Measurements from ENCODE around the gene GPR135. TPM values are rescaled to one million over a fixed set of nuclear protein-coding genes. Genes with fewer than 3 reads are reported as not detected.

The GPR135 gene
- total and polyA plus RNA-seq, 10 of the 15 experiments (the other 5 are each of a cell fraction or from before 2014, with no cell fraction given), result 0.11 to 1.1 (median 0.86) TPM

DNA sequence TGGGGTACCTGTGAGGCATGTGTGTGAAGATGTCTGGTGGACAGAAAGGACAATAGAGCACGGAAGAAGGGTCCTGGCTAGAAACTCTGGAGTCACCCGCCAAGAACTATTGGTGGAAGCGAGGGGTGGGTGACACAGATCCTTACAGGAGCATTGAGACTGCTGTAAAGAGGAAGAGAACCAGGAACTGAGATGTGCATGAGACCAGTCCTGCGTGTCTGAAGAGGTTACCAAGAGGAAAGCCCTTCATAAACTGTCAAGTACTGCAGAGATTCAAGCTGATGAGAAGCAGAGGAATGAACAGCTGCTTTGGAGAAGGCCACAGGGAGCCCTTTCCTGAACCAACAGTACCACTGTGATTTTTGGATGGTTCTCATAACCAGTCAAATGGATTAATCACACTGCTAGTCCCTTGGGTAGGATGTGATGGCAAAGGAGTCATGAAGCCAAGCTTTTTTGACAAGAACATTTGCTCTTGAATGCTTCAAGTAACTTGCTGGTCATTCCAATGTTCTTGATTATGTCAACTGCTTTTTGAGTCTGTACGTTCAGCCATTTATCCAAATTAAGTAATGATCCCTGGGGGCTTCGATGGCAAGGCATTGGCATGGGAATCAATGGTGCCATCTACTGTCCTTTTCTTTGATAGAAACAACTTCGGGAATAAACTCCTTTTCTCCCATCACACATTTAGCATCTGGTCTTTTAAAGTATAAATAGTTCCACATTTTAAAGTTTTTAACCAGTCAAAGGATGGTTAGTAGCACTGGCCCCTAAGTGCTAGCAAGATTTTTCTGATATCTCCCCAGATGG lies 42.9 kb downstream of the GPR135 start (continued):
- TF ChIP-seq MEF2A (IDR thresholded peaks at IDR 0.05; ENCODE audit: insufficient read depth, low read depth, low read length), result no peak
- TF ChIP-seq EZH2 (IDR thresholded peaks at IDR 0.05; ENCODE audit: borderline replicate concordance, control insufficient read depth, low read depth, low read length), result no peak
- no peak for TF ChIP-seq WRNIP1 (IDR thresholded peaks at IDR 0.05; ENCODE audit: borderline replicate concordance, low read depth, low read length)
- TF ChIP-seq TCF3 (IDR thresholded peaks at IDR 0.05; ENCODE audit: borderline replicate concordance, insufficient read depth, low read depth, low read length), result no peak
- TF ChIP-seq SUPT20H (IDR thresholded peaks at IDR 0.05; ENCODE audit: borderline replicate concordance, control insufficient read depth, low read depth, low read length), result no peak
- TF ChIP-seq POU2F2 (IDR thresholded peaks at IDR 0.05; ENCODE audit: borderline replicate concordance, low read depth, low read length), result no peak
- TF ChIP-seq IKZF2 (IDR thresholded peaks at IDR 0.05), result no peak
- no peak for TF ChIP-seq SIN3A (IDR thresholded peaks at IDR 0.05; ENCODE audit: low read depth, low read length)
- no peak for TF ChIP-seq NFIC (IDR thresholded peaks at IDR 0.05; ENCODE audit: low read depth, low read length)
- TF ChIP-seq, protein P1, sequence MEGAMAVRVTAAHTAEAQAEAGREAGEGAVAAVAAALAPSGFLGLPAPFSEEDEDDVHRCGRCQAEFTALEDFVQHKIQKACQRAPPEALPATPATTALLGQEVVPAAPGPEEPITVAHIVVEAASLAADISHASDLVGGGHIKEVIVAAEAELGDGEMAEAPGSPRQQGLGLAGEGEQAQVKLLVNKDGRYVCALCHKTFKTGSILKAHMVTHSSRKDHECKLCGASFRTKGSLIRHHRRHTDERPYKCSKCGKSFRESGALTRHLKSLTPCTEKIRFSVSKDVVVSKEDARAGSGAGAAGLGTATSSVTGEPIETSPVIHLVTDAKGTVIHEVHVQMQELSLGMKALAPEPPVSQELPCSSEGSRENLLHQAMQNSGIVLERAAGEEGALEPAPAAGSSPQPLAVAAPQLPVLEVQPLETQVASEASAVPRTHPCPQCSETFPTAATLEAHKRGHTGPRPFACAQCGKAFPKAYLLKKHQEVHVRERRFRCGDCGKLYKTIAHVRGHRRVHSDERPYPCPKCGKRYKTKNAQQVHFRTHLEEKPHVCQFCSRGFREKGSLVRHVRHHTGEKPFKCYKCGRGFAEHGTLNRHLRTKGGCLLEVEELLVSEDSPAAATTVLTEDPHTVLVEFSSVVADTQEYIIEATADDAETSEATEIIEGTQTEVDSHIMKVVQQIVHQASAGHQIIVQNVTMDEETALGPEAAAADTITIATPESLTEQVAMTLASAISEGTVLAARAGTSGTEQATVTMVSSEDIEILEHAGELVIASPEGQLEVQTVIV (IDR thresholded peaks at IDR 0.05; ENCODE audit: borderline replicate concordance, partially characterized antibody), result no peak
- no peak for TF ChIP-seq NFYA (IDR thresholded peaks at IDR 0.05; ENCODE audit: borderline replicate concordance, low read depth, low read length)
- no peak for TF ChIP-seq DPF2 (IDR thresholded peaks at IDR 0.05)
- TF ChIP-seq, protein P2, sequence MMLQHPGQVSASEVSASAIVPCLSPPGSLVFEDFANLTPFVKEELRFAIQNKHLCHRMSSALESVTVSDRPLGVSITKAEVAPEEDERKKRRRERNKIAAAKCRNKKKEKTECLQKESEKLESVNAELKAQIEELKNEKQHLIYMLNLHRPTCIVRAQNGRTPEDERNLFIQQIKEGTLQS (IDR thresholded peaks at IDR 0.05; ENCODE audit: borderline replicate concordance, extremely low read depth, low read depth, low read length), result no peak
- TF ChIP-seq NR2C2 (IDR thresholded peaks at IDR 0.05; ENCODE audit: borderline replicate concordance, control insufficient read depth, insufficient read length, low read depth), result no peak
- no peak for TF ChIP-seq SREBF1 (IDR thresholded peaks at IDR 0.05; ENCODE audit: low read length)
- no peak for TF ChIP-seq TAF1 (IDR thresholded peaks at IDR 0.05; ENCODE audit: borderline replicate concordance, low read depth, low read length)
- TF ChIP-seq SMC3 (IDR thresholded peaks at IDR 0.05; ENCODE audit: borderline replicate concordance, low read length), result peak; percentile 45; the same call in 1 of the 2 replicates
- no peak for TF ChIP-seq JUNB (IDR thresholded peaks at IDR 0.05)
- TF ChIP-seq BRCA1 (IDR thresholded peaks at IDR 0.05; ENCODE audit: low read depth, low read length), result no peak
- TF ChIP-seq, protein P3, sequence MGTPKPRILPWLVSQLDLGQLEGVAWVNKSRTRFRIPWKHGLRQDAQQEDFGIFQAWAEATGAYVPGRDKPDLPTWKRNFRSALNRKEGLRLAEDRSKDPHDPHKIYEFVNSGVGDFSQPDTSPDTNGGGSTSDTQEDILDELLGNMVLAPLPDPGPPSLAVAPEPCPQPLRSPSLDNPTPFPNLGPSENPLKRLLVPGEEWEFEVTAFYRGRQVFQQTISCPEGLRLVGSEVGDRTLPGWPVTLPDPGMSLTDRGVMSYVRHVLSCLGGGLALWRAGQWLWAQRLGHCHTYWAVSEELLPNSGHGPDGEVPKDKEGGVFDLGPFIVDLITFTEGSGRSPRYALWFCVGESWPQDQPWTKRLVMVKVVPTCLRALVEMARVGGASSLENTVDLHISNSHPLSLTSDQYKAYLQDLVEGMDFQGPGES (IDR thresholded peaks at IDR 0.05), result no peak
- TF ChIP-seq, protein P4, sequence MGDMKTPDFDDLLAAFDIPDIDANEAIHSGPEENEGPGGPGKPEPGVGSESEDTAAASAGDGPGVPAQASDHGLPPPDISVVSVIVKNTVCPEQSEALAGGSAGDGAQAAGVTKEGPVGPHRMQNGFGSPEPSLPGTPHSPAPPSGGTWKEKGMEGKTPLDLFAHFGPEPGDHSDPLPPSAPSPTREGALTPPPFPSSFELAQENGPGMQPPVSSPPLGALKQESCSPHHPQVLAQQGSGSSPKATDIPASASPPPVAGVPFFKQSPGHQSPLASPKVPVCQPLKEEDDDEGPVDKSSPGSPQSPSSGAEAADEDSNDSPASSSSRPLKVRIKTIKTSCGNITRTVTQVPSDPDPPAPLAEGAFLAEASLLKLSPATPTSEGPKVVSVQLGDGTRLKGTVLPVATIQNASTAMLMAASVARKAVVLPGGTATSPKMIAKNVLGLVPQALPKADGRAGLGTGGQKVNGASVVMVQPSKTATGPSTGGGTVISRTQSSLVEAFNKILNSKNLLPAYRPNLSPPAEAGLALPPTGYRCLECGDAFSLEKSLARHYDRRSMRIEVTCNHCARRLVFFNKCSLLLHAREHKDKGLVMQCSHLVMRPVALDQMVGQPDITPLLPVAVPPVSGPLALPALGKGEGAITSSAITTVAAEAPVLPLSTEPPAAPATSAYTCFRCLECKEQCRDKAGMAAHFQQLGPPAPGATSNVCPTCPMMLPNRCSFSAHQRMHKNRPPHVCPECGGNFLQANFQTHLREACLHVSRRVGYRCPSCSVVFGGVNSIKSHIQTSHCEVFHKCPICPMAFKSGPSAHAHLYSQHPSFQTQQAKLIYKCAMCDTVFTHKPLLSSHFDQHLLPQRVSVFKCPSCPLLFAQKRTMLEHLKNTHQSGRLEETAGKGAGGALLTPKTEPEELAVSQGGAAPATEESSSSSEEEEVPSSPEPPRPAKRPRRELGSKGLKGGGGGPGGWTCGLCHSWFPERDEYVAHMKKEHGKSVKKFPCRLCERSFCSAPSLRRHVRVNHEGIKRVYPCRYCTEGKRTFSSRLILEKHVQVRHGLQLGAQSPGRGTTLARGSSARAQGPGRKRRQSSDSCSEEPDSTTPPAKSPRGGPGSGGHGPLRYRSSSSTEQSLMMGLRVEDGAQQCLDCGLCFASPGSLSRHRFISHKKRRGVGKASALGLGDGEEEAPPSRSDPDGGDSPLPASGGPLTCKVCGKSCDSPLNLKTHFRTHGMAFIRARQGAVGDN (IDR thresholded peaks at IDR 0.05), result no peak
- TF ChIP-seq PML (IDR thresholded peaks at IDR 0.05; ENCODE audit: low read length), result no peak

Measured in GM12878 (cell line).